GM19455 (cell line): Measurements from ENCODE around the gene BRCA1.
"Not testable (repeated sequence)": the region's sequence is repeated elsewhere in the genome, so short reads cannot be mapped to it uniquely, and the experiment has no call there.

ENCODE experiments used
- ATAC-seq: cut with Tn5 transposase; IDR thresholded peaks from one replicate; pipeline ENCODE4 v1.9.1; 2021; ENCODE audit not compliant: unreplicated experiment

The BRCA1 gene

DNA sequence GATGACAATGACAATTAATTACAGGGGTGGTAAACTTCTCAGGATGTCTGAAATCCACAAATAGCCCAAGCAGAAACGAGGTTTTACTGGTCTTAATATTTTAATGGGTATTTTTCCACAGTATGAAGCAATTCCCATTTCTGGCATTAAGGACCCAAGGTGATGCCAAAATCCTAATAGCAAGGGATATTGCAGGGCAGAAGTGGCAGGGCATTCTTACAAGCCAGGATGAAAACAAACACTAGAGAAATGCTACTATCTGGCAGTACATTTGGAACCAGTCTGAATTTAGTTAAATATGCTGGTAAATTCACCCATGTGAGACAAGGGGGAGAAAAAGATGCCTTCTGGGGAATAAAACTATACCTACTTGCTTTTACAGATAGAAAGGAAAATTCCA lies 54.9 kb downstream of the BRCA1 start:
- no peak for ATAC-seq

DNA sequence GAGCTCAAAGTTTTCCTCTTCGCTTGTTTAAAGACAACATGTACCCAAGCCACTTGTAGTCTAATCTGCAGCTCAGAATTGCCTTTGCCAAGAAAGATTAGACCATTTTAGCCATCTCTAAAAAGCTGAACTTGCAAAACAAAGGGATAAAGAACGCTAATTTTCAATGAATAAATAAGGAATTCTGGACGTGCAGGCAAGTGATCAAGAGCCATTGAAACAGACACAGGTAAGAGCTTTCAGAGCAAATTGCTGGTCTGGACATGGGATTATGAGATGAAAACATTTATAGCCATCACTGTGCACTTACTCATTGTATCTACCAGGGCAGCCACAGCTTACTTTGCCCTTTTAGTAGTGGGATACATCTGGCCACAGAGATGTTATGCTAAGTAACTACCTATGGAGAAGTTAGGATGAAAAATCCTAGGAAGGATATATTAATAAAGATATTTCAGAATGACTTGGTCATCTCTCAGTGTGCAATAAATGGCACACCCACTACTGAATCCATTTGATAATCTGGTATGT lies 55.7 kb downstream of the BRCA1 start:
- no peak for ATAC-seq

DNA sequence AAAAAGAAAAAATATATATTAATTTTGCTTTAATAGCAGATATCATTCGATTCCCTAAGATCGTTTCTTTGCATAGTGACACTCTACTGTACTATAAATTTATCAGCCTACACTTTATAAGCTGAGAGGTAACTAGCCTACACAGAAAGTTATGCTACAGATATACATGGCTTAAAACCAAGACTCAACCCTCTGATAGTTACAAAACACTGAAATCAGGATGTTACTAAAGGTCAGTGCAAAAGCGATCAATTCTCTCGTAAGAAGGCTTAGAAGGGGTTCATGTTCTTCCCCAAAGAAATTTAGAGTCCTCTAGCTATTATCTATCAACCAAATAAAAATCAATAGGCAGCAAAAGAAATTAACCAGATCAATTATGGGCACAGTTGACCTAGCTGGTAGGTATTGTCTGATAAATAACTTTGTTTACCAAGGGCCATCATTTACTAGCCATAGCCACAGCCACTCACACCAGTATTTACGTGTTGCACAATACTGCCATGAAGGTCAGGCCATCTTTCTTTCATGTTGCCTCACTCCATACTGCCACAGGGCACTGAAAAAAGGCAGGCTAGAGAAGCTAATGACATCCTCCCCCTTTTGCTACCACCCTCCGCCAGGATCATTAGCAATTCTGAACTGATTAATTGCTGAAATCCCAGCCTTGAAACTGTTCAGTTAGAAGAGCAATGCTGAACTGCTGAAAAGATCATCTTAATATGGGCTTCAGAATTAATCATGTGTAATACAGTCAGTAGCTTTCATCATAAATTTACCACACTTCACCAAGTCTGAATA lies 56.4 kb downstream of the BRCA1 start:
- ATAC-seq, result no peak

DNA sequence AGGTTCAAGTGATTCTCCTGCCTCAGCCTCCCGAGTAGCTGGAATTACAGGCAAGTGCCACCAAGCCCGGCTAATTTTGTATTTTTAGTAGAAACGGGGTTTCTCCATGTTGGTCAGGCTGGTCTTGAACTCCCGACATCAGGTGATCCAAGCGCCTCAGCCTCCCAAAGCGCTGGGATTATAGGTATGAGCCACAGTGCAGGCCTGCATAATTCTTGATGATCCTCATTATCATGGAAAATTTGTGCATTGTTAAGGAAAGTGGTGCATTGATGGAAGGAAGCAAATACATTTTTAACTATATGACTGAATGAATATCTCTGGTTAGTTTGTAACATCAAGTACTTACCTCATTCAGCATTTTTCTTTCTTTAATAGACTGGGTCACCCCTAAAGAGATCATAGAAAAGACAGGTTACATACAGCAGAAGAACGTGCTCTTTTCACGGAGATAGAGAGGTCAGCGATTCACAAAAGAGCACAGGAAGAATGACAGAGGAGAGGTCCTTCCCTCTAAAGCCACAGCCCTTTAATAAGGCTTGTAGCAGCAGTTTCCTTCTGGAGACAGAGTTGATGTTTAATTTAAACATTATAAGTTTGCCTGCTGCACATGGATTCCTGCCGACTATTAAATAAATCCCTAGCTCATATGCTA lies 62.1 kb downstream of the BRCA1 start:
- no peak for ATAC-seq

DNA sequence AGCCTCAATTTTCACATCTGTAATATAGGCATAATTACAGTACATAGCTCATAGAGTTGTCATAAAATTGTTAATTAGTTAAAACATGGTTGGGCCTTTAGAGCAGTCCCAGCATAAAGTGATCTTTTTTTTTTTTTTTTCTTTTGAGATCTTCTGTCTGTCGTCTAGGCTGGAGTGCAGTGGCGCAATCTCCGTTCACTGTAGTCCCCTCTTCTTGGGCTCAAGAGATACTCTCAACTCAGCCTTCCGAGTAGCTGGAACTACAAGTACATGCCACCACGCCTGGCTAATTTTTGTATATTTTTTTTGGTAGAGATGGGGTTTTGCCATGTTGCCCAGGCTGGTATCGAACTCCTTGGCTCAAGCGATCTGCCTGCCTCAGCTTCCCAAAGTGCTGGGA lies 69.1 kb downstream of the BRCA1 start:
- no peak for ATAC-seq

DNA sequence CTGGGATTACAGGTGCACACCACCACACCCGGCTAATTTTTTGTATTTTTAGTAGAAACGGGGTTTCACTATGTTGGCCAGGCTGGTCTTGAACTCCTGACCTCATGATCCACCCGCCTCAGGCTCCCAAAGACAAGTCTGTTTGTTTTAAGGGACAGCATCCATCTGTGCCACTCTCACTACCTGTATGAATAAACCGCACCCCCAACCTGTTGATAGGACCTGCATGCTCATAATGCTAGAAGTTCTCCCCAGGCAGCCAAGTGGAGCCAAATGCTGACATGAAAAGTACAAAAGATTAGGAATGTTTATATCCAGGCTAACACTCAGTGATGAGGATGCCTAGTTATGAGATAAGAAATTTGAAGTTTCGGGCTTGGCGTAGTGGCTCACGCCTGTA lies 72.2 kb downstream of the BRCA1 start:
- ATAC-seq, result not testable (repeated sequence)

DNA sequence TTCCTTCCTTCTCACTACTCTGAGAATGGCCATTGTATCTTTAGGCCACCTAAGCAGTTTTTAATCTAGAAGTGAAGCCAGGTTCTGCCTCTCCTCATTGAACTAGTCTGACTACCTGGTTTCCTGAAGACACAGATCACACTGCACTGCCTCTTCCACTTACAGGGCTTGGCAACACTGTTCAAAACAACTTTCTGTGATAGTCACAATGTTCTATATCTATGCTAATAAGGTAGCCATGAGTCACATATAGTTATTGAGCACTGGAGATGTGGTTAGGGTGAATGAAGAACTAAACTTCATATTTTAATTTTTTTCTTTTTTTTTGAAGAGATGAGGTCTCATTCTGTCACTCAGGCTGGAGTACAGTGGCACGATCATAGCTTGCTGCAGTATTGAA lies 73.2 kb downstream of the BRCA1 start:
- ATAC-seq, result no peak

DNA sequence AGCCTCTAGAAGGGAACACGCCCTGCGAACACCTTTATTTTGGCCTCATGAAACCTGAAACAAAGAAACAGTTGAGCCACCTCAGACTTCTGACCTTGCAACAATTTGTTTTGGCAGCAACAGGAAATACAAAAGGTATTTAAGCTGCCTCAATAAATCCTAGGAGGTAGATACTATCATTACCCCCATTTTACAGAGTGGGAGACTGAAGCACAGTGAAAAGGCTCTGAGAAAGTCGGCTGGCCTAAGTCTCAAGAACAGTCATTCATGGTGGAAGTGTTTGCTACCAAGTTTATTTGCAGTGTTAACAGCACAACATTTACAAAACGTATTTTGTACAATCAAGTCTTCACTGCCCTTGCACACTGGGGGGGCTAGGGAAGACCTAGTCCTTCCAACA lies 81.1 kb downstream of the BRCA1 start:
- no peak for ATAC-seq

DNA sequence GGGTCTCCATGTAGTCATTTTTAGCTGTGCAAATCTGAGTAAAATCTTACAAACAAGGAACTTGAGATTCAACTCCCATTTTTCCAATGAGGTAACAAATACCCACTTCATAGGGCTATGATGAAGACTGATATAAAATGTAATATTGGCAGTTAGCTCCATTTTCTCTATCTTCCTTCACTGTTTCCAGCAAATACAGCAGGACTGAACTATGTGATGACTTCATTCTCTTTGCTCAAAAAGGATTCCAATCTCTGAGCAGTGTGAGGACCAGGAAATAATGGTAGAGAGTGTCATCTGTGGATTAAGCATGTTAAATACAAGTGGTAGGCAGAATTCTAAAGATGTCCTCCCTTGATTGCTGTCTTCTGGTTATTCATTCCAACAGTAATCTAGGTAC lies 81.9 kb downstream of the BRCA1 start:
- no peak for ATAC-seq

DNA sequence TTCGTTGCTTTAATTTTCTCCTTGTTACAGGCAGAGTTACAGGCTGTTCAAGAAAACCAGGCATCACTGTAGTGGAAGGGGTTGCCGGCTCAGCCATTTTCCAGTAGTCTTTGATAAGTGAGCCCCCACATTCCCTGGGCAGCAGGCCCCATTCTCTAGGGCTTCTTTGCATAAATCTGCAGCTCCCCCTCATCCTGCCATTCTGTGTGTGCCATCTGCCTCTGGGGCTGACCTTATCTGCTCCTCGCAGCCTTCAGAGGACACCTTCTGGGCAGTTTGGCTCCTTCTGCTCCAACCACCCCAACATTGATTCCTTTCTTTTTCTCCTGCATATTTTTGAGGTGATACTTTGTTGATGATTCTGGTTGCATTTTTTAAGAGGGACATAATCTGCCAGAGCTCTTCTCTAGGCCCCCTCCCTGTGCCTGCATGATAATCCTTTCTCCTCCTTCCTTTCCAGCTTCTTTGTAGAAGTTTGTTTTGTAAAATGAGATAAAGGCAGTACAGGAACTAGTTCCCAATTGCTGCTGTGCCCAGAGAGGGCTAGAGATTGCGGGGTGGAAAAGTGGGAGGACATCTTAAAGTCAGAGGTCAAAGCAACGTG lies 83.0 kb downstream of the BRCA1 start:
- no peak for ATAC-seq

DNA sequence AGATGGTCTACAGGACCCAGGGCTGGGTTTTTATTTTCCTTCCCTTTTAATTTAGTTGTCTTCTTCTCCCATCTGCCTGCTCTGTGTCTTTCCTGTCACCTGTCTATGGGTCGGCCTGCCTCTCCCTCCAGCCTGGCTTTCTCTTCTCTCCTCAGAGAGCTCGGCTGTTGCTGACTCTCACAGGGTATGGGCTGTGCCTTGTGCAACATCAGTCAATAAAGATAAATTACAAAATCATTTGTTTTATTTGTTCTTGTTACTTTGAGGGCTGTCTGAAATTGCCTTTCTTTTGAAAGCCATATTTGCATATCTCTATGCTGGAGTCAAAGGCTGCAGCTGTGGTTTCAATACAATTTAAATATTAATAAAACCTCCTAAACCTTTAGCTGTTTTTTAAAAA lies 84.5 kb downstream of the BRCA1 start:
- no peak for ATAC-seq

DNA sequence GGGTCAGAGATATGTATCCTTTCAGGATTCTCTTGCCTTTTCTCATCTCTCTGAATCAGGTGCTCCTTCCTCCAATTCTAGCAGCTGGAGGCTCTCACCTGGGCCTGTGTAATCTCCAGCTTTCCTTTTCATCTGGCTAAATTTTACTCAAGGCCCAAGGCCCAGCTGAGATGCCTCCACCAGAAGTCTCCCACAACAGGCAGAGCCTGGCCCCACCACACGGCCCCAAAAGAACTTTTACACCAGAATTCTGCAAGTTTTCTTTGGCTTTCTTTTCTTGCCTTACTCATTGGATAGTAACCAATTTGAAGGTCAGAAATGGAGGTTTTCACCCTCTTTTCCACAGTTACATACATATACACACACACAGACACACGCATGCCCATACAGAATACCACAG lies 85.5 kb downstream of the BRCA1 start:
- no peak for ATAC-seq

DNA sequence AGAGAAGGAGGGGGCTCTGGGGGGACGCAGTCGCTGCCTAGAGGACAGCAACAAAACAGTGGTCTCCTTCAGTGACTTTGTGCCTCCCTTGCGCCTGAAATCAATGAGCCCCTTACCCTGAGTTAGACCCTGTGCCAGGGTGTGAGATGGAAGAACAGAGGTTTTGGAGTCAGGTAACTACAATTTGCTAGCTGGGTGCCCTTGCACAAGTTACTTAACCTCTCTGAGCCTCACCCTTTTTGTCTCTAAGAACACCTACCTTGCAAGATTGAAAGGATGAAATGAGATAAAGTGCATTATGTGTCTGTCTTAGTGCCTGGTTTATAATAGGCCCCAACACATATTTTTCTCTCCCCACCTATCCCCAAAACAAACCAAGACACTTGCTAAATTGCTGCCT lies 90.3 kb downstream of the BRCA1 start:
- ATAC-seq, result no peak

DNA sequence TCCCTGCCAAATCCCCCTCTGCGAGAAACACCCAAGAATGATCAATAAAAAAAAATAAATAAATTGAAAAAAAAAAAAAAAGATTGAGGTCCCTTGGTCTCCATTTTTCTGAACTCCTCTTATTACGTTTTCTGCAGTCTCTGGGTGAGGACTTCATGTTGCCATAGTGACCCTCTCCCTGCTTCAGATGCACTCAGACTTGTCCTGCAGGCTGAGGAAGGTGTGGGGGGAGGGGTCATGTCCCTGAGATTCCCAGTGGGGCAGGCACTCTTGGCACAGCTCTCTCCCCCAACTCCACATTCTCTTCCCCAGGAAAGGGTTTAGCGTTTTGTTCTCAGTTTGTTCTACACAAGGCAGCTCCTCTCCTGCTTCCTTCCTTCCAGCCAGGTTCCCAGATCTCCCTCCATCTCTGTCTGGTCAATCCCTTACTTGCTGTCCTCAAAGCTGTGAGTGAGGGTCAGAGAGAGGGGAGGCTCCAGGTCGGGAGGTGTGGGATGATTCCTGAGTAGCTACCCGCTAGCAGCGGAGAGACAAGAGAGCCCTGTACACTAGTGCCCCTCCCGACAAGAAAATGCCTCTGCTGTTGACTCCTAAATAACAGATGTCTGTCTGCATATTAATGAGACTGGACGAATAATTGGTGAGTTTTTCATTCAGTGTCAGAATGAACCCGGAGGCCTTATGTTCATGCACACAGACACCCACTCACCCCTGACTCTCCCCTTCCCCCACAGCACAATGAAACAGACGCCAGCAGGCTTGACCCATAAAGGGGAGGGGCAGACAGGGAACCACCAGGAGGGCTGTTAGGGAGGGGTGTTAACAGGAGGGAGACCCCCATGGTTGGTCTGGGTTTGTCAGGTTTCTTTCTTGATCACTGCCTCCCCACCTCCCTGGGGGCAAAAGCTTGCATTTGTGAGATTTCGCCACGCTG lies 90.9 kb downstream of the BRCA1 start:
- ATAC-seq, result no peak

DNA sequence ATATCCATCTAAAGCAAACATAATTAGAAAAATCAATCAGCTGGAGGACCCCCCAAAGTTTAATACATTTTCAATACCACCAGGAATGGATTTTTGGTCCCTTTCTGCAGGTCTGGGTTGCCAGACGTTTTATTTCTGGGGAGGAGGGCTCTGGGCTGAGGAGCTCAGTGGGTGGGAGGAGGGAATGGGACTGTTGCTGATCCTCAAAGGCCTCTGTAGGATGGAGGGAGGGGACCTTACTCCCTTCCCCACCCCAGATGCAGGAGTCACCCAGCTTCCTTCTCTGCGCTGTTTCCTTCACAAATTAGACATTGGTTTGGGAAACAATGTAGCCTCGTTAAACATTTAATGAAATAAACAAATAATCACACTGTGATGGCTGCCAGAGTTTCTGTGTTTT lies 93.5 kb downstream of the BRCA1 start:
- ATAC-seq, result no peak

DNA sequence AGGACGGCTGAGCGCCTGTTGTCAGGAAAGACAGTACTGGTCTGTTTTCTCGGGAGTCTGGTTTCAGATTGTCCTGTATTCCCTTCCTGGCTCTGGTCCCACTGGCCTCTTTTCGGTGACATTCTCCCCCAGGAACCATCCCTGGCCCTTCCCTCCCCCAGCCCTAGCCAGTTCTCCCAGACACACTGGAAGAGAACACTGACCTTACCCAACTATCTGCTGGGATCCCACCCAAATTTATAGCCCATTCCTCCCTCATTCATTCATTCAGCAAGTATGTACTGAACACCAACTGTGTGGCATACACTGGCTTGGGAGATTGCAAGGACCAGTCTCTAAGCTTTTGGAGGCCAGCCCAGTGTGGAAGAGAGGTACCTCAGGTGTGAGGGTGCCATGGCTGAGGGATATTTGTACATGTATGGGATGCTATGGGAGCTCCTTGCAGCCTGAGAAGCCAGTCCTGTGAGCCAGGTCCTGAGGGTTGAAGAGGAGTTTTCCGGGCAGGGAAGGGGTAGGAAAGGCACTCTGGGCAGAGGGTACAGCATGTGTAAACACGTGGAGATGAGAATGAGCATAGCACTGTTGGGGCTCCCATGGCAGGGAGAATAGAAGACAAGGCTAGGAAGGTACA lies 94.9 kb downstream of the BRCA1 start:
- ATAC-seq, result no peak

DNA sequence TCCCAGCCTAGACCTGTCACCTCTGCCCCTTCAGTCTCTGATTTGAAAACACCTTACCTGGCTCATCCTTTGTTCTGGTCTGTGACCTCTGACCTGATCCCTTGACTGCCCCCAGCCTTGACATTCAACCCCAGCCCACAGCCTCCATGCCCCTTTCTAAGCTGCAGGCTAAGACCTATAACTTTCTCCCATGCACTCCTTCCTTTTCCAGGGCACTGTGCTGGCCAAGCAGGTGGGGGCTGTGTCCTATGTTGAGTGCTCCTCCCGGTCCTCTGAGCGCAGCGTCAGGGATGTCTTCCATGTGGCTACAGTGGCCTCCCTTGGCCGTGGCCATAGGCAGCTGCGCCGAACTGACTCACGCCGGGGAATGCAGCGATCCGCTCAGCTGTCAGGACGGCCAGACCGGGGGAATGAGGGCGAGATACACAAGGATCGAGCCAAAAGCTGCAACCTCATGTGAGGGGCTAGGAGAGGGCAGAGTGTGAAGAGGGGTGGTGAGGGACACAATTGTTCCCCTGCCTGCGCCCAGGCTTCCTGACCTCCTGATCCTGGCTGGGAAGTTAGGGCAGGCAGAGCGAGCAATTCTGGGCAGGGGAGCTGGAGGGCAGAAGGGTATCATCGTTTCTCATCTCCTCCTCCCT lies 96.8 kb downstream of the BRCA1 start:
- ATAC-seq, result no peak

DNA sequence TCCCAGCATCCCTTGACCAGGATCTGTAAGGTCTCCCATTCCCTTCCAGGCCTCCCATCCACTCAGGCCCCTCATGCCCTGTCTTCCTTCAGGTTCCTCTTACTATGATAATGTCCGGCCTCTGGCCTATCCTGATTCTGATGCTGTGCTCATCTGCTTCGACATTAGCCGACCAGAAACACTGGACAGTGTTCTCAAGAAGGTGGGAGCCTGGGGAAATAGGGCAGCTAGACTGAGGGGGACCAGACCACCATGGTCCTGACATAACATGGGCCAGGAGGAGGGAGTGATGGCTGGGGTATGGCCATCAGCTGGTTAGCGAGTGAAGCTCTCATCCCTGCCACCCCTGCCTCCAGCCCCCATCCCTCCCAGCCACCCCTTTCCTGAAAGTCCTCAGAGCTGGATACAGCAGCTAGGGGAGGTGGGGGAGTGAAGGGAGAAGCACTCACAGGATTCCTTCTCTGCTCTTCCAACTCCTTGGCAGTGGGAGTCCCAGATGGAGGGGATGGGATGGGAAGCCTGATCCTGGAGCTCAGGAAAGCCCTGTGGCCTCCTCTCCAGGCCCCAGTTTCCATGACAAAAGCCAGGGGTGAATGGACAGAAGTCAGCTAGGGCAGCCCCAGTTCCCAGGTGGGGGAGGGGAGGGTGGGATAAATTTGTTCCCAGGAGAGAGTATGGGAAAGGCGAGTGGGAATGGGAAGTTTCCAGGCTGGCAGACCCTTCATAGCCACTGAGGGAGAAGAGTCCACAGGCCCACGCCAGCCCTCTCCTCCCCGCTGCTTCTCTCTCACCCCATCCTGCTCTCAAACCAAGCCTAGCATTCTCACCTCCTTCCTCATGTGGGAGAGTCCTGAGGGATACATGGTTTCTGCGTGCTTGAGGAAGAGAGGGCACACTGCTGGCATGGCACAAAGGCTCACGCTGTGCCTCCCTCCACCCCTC lies 97.8 kb downstream of the BRCA1 start:
- no peak for ATAC-seq

DNA sequence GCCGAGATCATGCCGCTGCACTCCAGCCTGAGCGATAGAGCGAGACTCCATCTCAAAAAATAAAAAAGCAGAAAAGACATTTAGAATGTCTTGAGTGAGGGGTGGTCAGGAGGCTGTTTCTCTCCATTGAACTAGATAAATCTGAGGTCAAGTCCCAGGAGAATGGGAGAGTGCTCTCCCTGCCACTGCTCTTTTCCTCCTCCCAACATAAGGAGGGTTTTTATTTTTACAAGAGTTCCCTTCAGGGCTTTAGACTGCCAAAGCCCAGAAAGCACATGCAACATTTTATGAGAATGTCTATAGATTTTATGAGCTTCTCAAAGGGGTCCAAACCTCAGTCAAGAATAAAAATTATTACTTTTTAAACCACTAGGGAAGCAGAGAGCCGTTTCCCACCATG lies 98.6 kb downstream of the BRCA1 start:
- no peak for ATAC-seq
